ENCODE measurements around the gene PDCD1. TPM values are rescaled to one million over a fixed set of nuclear protein-coding genes. Genes with fewer than 3 reads are reported as not detected.
"Not testable (repeated sequence)": the region's sequence is repeated elsewhere in the genome, so short reads cannot be mapped to it uniquely, and the experiment has no call there.

Gene PDCD1
- 10 to 100 TPM; 13.1 to 77.6 TPM for total RNA-seq

DNA sequence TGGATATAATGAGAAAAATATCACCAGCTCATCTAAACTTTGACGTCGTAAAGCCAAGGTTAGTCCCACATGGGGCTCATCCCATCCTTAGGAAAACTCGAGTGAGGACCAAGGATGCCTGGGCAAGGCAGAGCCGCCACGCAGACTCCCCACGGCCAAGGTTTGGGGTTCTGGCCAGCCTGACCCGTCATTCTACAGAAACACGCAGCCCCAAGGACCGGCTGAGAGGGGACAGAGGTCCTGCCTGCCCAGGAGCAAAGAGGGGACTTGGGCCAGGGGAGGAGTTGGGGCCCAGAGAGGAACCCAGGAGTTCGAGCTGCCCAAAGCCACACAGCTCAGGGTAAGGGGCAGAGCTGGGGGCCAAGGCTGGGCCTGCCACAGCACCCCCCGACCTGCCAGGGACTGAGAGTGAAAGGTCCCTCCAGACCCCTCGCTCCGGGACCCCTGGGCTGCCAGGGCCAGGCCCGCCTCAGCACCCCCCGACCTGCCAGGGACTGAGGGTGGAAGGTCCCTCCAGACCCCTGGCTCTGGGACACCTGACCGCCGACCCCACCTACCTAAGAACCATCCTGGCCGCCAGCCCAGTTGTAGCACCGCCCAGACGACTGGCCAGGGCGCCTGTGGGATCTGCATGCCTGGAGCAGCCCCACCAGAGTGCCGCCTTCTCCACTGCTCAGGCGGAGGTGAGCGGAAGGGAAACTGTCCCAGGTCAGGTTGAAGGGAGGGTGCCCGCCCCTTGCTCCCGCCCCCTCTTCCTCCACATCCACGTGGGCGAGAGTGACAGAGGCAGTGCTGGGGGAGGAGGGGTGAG, at the start of gene PDCD1:
TSS of gene PDCD1 (minus strand) at position 689 of the 811 bp plus-strand sequence. CDS start at position 633, 56 bp downstream.
- H3K36me3 Mint-ChIP-seq (ENCODE audit: low read depth) = peaks cover 55% of the 10 kb centered on the region
- no peaks in the 10 kb centered on the region for H3K27me3 Mint-ChIP-seq
- peak within 1 kb of the TSS; percentile 94 for H3K27ac Mint-ChIP-seq
- H3K4me3 Mint-ChIP-seq = peak within 1 kb of the TSS; percentile 56
- peaks cover 31% of the 10 kb centered on the region for H3K4me1 Mint-ChIP-seq
- peak; percentile 45 for ATAC-seq (replicated peaks)
- peaks cover 9% of the 10 kb centered on the region for H3K9me3 Mint-ChIP-seq

DNA sequence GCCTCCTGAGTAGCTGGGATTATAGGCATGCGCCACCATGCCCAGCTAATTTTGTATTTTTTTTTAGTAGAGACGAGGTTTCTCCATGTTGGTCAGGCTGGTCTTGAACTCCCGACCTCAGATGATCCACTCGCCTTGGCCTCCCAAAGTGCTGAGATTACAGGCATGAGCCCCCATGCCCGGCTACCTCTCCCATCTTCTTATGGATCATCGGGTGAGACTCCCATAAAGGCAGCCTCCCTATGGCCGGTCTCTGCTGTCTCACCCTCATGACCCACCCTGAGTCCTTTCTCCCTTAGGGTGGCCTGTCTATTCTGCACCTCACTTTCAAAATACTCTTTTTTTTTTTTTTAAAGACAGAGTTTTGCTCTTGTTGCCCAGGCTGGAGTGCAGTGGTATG, 49.1 kb upstream of the PDCD1 start:
- not testable (repeated sequence) for H3K27me3 Mint-ChIP-seq; H3K9me3 Mint-ChIP-seq; H3K27ac Mint-ChIP-seq; ATAC-seq (replicated peaks); H3K4me3 Mint-ChIP-seq; H3K4me1 Mint-ChIP-seq
- peaks cover 17% of the 10 kb centered on the region for H3K36me3 Mint-ChIP-seq (ENCODE audit: low read depth)

DNA sequence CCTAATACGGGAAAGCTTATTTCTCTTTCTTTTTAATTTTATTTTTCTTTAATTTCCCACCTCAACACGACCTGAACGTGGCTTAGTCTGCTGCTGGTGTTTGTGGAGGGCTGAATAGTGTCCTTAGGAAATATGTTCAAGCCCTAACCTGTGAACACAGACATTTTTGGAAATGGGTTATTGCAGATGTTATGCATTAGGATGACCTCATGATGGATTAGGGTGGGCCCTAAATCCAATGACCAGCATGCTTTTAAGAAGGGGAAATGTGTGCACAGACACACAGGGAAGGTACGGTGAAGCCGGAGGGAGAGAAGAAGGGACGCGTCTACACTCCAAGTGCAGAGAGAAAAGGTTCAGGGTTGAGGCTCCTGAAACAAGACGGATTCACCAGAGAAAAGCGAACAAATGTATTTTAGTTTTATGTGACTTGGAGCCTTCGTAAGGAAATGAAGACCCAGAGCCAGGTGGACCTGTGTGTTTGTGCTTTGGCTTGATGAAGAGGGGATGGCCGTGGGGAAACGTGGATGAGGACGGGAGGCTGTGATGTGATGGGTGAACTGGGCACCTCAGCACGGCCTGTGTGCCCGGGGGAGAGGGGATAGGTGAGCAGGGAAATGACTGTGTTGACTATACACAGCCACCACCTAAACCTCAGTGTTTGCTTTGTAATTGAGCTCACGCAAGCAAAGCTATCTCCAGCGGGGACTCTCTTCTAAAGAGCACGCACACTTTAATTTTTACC, 48.3 kb upstream of the PDCD1 start:
- ATAC-seq (replicated peaks) = no peak
- Mint-ChIP-seq H3K27me3 (no peaks in the 10 kb centered on the region), H3K27ac (no peak overlapping the region), H3K4me3 (no peak overlapping the region), H3K9me3 (no peaks in the 10 kb centered on the region), H3K36me3 (ENCODE audit: low read depth) (peaks cover 17% of the 10 kb centered on the region), H3K4me1 (no peaks in the 10 kb centered on the region)

- H3K4me1 Mint-ChIP-seq; ATAC-seq (replicated peaks); H3K27ac Mint-ChIP-seq; H3K27me3 Mint-ChIP-seq; H3K4me3 Mint-ChIP-seq; H3K9me3 Mint-ChIP-seq: not testable (repeated sequence)
- H3K36me3 Mint-ChIP-seq (ENCODE audit: low read depth) = peaks cover 16% of the 10 kb centered on the region
These were observed 47.7 kb upstream of the PDCD1 start for GRCh38 chr2:241906378-241906770.

DNA sequence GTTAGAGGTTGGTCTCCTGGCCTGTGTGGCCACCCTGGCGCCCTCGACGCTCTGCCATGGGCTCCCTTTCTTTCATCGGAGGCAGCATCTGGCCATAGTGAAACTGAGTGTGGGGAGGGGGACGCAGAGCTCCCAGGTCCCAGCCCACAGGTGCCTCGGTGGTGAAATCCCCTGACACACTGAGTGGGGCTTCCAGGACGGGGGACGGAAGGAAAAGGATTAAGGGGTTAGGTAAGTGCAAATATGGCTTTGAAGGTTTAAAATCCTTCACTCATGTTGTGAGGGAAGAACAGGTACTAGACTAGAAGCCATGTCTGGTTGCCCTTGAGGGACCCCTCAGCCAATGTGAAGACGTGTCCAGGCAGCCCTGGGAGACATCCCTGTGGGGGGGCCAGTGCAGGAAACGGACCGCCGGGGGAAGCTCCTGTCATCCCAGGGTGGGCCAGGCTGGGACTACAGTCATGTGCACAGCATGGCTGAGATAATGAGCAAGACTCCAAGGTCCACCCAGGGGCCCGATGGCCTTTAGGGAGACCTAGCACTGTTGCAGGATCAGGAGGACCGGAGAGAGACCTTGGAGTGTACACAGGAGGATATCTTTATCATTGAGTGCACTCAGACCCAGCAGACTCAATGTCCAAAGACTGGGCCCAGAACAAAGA, 47.2 kb upstream of the PDCD1 start:
- Mint-ChIP-seq H3K27me3 (no peaks in the 10 kb centered on the region), H3K9me3 (no peaks in the 10 kb centered on the region), H3K27ac (peak overlapping the region; percentile 17), H3K4me3 (no peak overlapping the region), H3K36me3 (ENCODE audit: low read depth) (peaks cover 10% of the 10 kb centered on the region), H3K4me1 (no peaks in the 10 kb centered on the region)
- ATAC-seq (replicated peaks) = no peak

DNA sequence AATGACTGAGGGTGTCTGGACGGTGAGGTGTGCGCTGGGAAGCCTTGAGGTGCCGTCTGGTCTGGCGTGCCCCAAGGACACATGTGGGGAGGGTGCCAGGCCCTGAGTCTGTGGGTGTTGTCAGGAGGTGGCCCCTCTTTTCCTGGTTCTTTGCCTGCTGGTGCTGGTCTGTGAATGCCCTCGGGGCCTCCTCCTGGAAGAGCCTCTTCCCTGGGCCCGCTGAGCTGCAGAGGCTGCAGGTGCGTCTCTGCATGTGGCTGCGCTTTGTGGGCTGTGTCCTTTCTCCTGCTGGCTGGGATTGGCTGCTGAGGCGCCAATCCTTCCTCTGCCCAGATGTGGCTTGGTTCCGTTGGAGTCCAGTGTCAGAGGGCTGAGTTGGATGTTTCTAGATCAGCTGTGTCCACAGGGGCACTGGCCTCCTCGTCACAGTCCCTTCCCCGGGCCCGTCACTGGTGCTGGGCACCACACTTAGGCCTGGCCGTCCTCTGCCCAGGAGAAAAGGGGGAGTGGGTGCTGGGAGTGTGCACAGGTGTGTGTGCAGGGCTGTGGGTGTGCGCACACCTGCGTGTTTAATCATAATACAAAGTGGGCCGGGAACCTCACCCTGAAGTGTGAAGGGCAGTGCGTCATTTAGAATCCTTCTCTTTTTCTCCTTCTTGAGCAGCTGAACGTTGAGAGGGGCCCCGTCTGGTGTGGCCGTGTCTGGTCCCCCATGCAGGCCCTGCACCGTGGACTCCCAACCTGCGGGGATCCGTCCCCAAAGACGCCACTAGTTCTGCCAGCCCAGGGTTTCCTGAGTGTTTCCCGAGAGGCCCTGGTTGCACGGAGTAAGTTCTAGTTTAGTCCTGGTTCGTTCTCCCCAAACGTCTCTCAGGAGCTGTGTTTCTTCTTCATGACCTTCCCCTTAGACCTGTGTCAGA, 46.4 kb upstream of the PDCD1 start:
- H3K27ac Mint-ChIP-seq = peak overlapping the region; percentile 17
- peaks cover 6% of the 10 kb centered on the region for H3K36me3 Mint-ChIP-seq (ENCODE audit: low read depth)
- H3K4me3 Mint-ChIP-seq = no peak overlapping the region
- no peak for ATAC-seq (replicated peaks)
- H3K4me1 Mint-ChIP-seq = no peaks in the 10 kb centered on the region
- no peaks in the 10 kb centered on the region for H3K9me3 Mint-ChIP-seq
- H3K27me3 Mint-ChIP-seq = no peaks in the 10 kb centered on the region

DNA sequence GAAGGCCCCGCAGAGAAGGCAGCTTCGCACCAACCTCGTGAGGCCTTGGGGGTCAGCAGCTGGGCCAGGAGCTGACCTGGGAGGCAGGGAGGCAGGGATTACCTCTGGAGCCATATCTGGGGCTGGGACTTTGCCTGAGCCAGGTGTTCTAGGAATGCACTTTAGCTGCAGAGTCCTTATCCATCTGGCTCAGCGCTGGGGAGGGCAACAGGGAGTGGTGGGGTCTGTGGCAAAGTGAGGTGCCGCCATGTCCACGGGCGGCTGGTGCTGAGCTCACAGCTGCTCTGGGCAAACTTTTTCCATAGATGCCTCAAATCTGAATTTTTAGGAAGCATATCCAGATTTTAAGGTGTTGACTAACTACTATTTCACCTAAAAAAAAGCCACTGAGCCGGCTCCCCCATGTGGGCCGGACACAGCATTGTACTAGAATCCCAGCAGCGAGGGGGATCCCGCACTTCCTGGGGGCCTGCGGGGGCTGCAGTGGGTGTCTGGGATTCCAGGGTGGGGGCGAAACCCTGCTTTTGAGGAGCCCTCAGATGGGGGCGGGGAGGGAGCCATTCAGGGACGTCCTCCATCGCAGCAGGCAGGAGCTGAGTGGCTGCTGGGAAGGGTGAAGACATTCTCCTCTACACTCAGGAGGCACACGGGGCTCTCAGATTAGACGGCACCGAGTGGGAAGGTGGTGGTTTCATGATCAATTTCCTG, 45.5 kb upstream of the PDCD1 start:
- no peaks in the 10 kb centered on the region for H3K27me3 Mint-ChIP-seq
- no peak overlapping the region for H3K4me3 Mint-ChIP-seq
- H3K27ac Mint-ChIP-seq = no peak overlapping the region
- no peak for ATAC-seq (replicated peaks)
- no peaks in the 10 kb centered on the region for H3K9me3 Mint-ChIP-seq
- H3K36me3 Mint-ChIP-seq (ENCODE audit: low read depth) = no peaks in the 10 kb centered on the region
- H3K4me1 Mint-ChIP-seq = no peaks in the 10 kb centered on the region

DNA sequence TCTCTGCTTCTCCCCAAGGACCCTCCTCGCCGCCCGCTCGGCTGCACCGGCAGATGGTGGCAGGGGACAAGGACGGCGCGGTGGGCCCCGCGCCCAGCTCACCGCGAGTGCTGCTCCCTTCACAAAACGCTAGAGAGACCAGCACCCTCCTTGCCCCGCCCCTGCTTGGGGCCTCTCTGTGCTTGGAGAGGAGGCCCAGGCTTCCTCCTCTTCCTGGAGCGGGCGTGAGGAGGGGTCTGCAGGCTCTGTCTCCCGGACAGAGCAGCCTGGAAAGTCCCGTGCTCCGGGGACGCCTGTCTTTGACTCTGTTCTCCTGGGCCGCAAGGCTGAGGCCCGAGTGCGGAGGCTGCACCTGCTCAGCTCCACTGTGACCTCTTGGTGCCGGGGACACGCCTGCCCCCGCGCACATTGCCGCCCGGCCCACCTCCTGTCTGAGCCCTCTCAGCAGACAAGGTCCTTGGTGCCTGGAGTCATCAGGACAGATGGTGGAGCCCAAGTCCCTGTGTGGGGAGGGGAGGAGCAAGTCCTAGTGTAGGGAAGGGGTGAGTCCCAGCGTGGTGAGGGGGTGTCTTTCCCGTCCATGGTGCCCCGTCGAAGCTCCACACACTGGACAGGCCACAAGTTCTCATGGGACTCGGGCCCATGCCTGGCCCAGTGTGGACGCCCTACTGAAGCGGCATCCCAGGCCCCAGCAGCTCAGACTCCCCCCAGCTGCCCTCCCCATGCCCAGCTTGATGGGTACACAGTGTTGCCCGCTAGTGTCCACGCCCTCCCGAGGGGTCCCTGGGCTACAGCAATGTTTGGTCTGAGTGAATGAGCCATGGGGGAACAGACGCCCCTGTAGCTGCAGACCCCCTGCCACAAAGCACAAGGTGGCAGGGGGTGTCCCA, 44.7 kb upstream of the PDCD1 start:
- H3K4me3 Mint-ChIP-seq = no peak overlapping the region
- H3K36me3 Mint-ChIP-seq (ENCODE audit: low read depth) = no peaks in the 10 kb centered on the region
- no peaks in the 10 kb centered on the region for H3K9me3 Mint-ChIP-seq
- no peak for ATAC-seq (replicated peaks)
- H3K27ac Mint-ChIP-seq = no peak overlapping the region
- no peaks in the 10 kb centered on the region for H3K4me1 Mint-ChIP-seq
- no peaks in the 10 kb centered on the region for H3K27me3 Mint-ChIP-seq

DNA sequence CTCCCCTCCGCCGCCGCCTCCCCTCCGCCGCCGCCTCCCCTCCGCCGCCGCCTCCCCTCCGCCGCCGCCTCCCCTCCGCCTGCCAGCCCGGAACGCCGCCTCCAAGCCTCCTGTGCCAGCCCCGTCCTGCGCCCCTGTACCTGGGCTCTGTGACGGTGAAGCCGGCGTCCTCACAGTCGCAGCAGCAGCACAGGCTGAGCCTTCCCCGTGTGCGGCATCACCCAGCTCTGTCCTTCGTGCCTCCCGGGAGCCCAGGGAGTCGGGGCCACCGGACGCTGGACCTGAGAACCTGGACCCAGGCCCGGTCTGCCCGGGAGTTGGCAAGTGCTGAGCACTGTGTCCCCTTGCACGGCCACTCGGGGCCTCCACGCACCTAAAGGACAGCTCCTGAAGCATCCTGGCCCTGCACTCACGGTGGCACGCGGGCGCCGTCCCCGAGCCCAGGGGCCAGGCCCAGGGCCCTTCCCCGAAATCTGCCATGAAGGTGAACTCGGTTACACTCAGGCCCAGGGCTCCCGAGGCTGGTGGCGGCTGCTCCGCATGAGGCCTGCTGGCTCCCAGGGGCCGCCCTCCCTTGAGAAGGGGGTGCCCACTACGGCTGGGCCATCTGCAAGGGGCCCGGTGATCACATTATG, 43.8 kb upstream of the PDCD1 start:
- peaks cover 2% of the 10 kb centered on the region for H3K36me3 Mint-ChIP-seq (ENCODE audit: low read depth)
- H3K4me1 Mint-ChIP-seq = no peaks in the 10 kb centered on the region
- H3K27me3 Mint-ChIP-seq = no peaks in the 10 kb centered on the region
- no peak for ATAC-seq (replicated peaks)
- H3K9me3 Mint-ChIP-seq = no peaks in the 10 kb centered on the region
- H3K4me3 Mint-ChIP-seq = no peak overlapping the region
- no peak overlapping the region for H3K27ac Mint-ChIP-seq

- Mint-ChIP-seq H3K4me3 (peak overlapping the region; percentile 41), H3K27me3 (no peaks in the 10 kb centered on the region), H3K27ac (no peak overlapping the region), H3K4me1 (no peaks in the 10 kb centered on the region), H3K9me3 (no peaks in the 10 kb centered on the region), H3K36me3 (ENCODE audit: low read depth) (peaks cover 10% of the 10 kb centered on the region)
- peak; percentile 31 for ATAC-seq (replicated peaks)
These were observed 43.0 kb upstream of the PDCD1 start for GRCh38 chr2:241901500-241902351.

- peaks cover 17% of the 10 kb centered on the region for H3K36me3 Mint-ChIP-seq (ENCODE audit: low read depth)
- H3K27me3 Mint-ChIP-seq = no peaks in the 10 kb centered on the region
- no peaks in the 10 kb centered on the region for H3K9me3 Mint-ChIP-seq
- no peak for ATAC-seq (replicated peaks)
- H3K27ac Mint-ChIP-seq = no peak overlapping the region
- peaks cover 4% of the 10 kb centered on the region for H3K4me1 Mint-ChIP-seq
- H3K4me3 Mint-ChIP-seq = peak overlapping the region; percentile 41
These were observed 42.3 kb upstream of the PDCD1 start for GRCh38 chr2:241901018-241901380.

Measured in activated T-helper 17 cell treated with anti-CD3 and anti-CD28 coated beads, Interleukin-2, amount 50 U/mL, for 72 hours (primary cell).